Kidney glomerular epithelial cell (primary cell): ENCODE results near the gene EYS.
"Not testable (repeated sequence)": the region's sequence is repeated elsewhere in the genome, so short reads cannot be mapped to it uniquely, and the experiment has no call there.

Experiments used
- DNase-seq: peaks from one replicate; lab custom pipeline; 2025; lab: John Stamatoyannopoulos, UW

The EYS gene

GRCh38 chr6:64301307-64302236, 1405.5 kb downstream of the EYS start:
- no peak for DNase-seq

GRCh38 chr6:64299176-64299575, 1407.8 kb downstream of the EYS start:
- no peak for DNase-seq

GRCh38 chr6:64294034-64294433, 1413.0 kb downstream of the EYS start:
- no peak for DNase-seq

- peak; percentile 42 for DNase-seq
These were observed 1413.7 kb downstream of the EYS start for GRCh38 chr6:64293298-64293697.

- DNase-seq: no peak
These were observed 1416.2 kb downstream of the EYS start for GRCh38 chr6:64290867-64291266.

DNA sequence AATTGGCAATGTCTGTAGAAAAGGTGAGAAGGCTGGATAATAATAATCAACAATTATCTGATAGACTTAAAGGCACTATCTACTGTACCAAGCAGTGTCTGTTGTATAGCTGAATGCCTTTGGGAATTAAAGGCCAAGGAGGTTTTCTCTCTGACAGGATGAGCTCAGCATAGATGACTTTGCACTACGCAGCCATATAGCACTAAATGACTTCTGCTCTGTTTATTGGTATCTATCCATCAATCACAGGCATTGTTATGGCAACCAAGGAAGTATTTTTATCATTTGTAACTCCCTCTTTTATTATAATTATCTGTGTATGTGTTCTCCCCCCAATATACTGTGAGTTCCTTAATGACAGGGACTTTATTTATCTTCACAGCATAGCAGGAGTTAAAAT, 1417.1 kb downstream of the EYS start:
- no peak for DNase-seq

DNA sequence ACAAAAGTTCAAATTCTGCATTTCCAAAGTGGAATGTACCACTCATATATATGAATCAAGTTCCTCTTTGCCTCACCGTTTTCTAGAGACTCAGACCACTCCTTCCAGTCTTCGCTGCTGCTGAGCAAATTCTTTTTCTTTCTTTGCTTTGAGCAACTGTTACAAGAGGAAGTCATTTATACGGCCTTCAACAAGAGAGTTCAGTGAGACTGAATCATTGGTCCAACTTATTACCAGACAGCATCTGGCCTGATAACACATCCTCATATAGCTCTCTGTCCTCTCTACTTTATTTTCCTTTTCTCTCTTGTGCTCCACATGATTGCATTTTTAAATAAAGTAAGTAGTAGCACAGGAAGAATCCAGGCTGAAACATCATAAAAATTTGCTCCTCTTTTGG, 1418.7 kb downstream of the EYS start:
- no peak for DNase-seq

DNA sequence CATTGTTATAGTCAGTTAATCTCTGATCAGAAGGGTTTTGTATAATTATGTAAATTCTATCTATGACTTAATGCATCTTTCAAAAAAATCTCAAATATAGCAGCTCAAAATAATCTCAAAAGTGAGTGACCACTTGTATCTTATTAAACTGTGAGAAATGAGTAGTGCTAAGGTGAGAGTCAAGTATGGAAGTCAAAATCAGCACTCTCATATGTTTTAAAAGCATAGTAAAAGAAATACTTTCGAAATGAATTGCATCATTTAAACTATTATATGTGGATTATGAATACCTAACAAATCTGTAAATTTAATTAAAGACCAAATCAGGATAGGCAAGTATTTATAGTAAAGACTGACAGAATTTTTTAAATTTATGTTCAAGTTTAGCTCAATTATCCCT, 1425.9 kb downstream of the EYS start:
- DNase-seq: no peak

DNA sequence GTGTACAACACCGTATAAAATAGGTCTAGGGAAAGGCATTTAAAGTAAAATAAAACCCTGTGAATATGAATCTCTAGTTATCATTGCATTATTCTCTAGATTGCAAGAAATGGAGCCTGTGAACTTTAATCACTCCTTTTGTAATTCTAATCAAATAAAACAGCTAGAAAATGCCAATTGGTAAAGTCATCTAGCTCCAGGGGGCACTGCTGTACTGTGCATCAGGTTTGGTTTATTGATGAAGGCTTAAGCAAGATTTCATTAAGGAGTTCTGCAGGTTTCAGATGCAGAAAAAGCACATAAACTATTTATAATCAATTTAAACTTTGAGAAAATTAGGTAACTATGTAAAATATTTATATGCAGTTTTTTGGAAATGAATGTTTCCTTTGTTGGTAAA, 1426.5 kb downstream of the EYS start:
- DNase-seq: peak; percentile 55

DNA sequence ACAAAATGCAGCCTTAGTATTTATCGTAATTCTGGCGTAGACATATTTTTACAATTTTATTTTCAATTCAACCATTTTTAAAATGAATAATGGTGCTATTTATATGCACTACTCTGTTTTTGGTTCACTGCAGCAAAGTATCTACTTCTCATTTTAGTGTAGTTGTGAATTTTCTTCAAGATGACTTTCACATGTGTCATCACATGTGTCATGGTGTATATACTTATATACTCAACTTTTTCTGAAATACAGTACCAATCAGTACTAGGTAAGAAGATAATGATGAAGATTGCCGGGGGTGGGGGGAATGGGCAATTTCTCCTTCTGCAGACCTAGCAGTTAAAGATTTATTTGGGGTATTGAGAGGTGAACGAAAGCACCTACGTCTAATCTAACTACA, 1436.9 kb downstream of the EYS start:
- DNase-seq: no peak

DNA sequence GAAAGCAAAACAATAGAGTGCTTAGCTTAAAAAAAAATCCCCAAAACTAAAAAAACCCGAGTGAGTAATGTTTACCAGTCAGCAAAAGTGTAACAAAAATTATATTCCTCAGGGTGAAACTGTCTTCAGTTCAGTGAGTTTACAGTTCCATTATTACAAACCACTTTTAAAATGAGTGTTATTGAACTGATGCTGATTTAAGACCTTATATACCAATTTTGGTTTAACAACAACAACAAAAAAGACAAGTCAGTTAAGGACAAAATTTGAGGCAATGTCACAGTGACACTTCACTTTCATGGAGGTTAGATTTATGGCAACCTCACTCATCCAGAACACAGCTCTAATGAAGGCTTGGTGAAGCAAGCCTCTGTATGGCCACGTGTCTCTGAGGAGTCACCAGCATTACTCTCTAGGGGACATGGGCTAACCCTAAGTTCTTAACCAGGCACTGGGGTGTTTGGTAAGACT, 1440.6 kb downstream of the EYS start:
- peak; percentile 67 for DNase-seq

- no peak for DNase-seq
These were observed 1443.2 kb downstream of the EYS start for GRCh38 chr6:64263778-64264177.

DNA sequence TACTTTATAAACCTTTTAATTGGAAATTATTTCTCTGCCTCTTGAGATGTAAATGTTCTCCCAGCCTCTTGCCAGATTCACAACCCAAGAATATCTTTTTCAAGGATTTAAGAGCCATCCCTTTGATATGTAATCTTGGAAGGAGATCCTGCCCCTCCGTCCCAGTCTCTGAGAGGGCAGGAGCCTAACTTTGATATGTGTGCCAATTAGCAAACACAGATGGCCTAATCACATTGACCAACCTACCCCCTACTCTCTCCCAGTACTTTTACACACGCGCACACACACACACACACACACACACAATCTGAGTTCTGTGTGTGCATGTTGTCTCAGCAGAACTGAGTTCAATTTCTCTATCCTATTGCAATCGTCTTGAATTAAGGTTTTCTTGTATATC, 1447.7 kb downstream of the EYS start:
- DNase-seq: no peak

GRCh38 chr6:64258752-64259151, 1448.3 kb downstream of the EYS start:
- DNase-seq: no peak

GRCh38 chr6:64258302-64258701, 1448.7 kb downstream of the EYS start:
- no peak for DNase-seq

DNA sequence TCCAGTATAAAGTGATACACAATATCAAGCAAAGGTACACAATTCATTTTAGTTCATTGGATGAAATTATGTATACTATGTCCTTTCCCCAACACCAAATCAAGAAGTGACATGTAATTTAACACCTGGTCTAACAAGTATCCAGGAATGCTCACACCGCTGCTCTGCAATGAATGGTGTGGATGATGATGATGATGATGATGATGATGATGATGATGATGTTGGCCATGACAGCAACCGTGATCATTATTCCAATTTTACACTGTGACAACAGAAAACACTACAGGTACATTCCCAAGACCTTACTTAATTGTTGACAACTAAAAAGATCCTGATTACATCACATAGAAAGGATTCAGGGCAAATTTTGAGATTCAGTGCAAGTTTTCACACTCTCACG, 1449.4 kb downstream of the EYS start:
- no peak for DNase-seq

- DNase-seq: no peak
These were observed 1450.5 kb downstream of the EYS start for GRCh38 chr6:64256483-64256882.

DNA sequence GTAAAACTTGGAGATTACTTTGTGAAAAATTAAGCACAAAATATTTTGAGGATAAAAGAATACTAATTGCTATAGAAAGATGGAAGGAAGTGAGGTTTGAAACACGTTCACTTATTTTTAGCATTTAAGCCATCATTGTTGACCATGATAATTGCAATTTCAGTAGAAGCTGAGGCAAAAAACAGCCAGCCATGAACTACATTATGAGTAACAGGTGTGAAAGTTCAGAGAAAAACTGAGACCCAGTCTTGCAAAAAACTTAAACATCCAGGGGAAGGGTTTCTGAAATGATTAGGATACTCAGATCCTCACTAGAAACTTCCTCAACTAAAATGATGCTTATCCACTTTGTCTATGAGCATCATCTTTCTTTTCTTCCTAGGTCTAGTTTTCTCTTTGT, 1452.0 kb downstream of the EYS start:
- no peak for DNase-seq

- no peak for DNase-seq
These were observed 1452.5 kb downstream of the EYS start for GRCh38 chr6:64254558-64254957.

DNA sequence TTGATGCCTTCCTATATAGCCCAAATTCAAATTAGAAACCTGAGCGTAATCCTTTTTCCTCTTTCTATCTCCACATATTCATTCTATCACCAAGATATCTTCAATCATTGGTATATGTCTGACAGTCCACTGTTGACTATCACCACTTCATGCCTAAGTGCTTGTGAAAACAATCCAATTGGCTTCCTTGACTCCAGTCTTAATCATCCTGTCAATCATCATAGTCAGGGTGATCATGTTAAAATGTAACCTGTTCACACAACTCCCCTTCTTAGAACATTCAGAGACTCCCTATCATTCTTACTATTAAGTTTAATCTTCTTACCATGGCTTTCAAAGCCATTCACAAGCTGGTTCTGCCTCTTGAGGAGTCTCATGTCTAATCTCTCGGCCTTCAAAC, 1454.8 kb downstream of the EYS start:
- DNase-seq: peak; percentile 71

- DNase-seq: peak; percentile 57
These were observed 1456.9 kb downstream of the EYS start for GRCh38 chr6:64250126-64250525.

- peak; percentile 43 for DNase-seq
These were observed 1457.9 kb downstream of the EYS start for GRCh38 chr6:64249115-64249514.

- DNase-seq: no peak
These were observed 1463.4 kb downstream of the EYS start for GRCh38 chr6:64243618-64244017.

- DNase-seq: not testable (repeated sequence)
These were observed 1468.1 kb downstream of the EYS start for GRCh38 chr6:64238908-64239307.
